Neural progenitor cell (in vitro differentiated cells): ENCODE results near the gene RPTOR. TPM values are rescaled to one million over a fixed set of nuclear protein-coding genes. Genes with fewer than 3 reads are reported as not detected.

Experiments
- DNase-seq: peaks from one replicate; pipeline ENCODE4 v3.0.0-alpha.2; 2016; ENCODE audit warnings: low spot score
- H2AFZ ChIP-seq: fragments of 200-600 bp; sonication (generic); replicated peaks from 2 replicates; pipeline ENCODE4 v1.6.1; 2016; ENCODE audit warnings: antibody characterized with exemption
- H3F3A ChIP-seq: fragments of 200-600 bp; sonication (generic); 2 replicates; pipeline ENCODE4 v1.6.1; 2016; ENCODE audit warnings: antibody characterized with exemption, low read depth
- H3K27ac ChIP-seq: fragments of 200-600 bp; sonication (generic); 2 replicates; pipeline ENCODE4 v1.5.1; 2016; ENCODE audit warnings: mild to moderate bottlenecking
- H3K27me3 ChIP-seq: fragments of 200-600 bp; sonication (generic); 2 replicates; pipeline ENCODE4 v1.6.1; 2016; ENCODE audit warnings: mild to moderate bottlenecking, moderate library complexity
- H3K36me3 ChIP-seq: fragments of 200-600 bp; sonication (generic); 2 replicates; pipeline ENCODE4 v1.5.1; 2016
- H3K4me1 ChIP-seq: fragments of 200-600 bp; sonication (generic); 2 replicates; pipeline ENCODE4 v1.6.1; 2016; ENCODE audit warnings: mixed run types
- H3K4me2 ChIP-seq: fragments of 200-600 bp; sonication (generic); 2 replicates; pipeline ENCODE4 v1.6.1; 2016
- H3K4me3 ChIP-seq: fragments of 200-600 bp; sonication (generic); 2 replicates; pipeline ENCODE4 v1.5.1; 2016
- H3K79me2 ChIP-seq: fragments of 200-600 bp; sonication (generic); 2 replicates; pipeline ENCODE4 v1.6.1; 2016; ENCODE audit warnings: low read depth
- H3K9ac ChIP-seq: fragments of 200-600 bp; sonication (generic); 2 replicates; pipeline ENCODE4 v1.6.1; 2016
- H3K9me3 ChIP-seq: fragments of 200-600 bp; sonication (generic); 2 replicates; pipeline ENCODE4 v1.5.1; 2016; ENCODE audit warnings: low read depth
- H4K20me1 ChIP-seq: fragments of 200-600 bp; sonication (generic); 2 replicates; pipeline ENCODE4 v1.6.1; 2016; ENCODE audit warnings: low read depth
- H3K27ac Mint-ChIP-seq: 3 replicates; pipeline ENCODE4 v1.8.0; 2021; ENCODE audit warnings: mixed read lengths
- H3K27me3 Mint-ChIP-seq: 2 replicates; pipeline ENCODE4 v1.8.0; 2022; ENCODE audit warnings: low read depth, mild to moderate bottlenecking, inconsistent platforms, moderate library complexity, mixed read lengths; ENCODE audit not compliant: insufficient read depth
- H3K36me3 Mint-ChIP-seq: 3 replicates; pipeline ENCODE4 v1.8.0; 2021; ENCODE audit warnings: mixed read lengths
- H3K4me1 Mint-ChIP-seq: 3 replicates; pipeline ENCODE4 v1.8.0; 2021; ENCODE audit warnings: mixed read lengths
- H3K4me3 Mint-ChIP-seq: 3 replicates; pipeline ENCODE4 v1.8.0; 2021; ENCODE audit warnings: mild to moderate bottlenecking, moderate library complexity, mixed read lengths
- H3K9me3 Mint-ChIP-seq: 3 replicates; pipeline ENCODE4 v1.8.0; 2020; ENCODE audit warnings: mixed read lengths
- CTCF ChIP-seq: fragments of 200-600 bp; sonication (generic); IDR thresholded peaks from 2 replicates; pipeline ENCODE4 v1.5.1; 2017; ENCODE audit warnings: antibody characterized with exemption, mild to moderate bottlenecking
- EZH2 ChIP-seq: fragments of 200-600 bp; sonication (generic); IDR thresholded peaks from 2 replicates; pipeline ENCODE4 v1.6.1; 2017; ENCODE audit warnings: antibody characterized with exemption, mild to moderate bottlenecking, moderate library complexity
- EZH2phosphoT487 ChIP-seq: fragments of 200-600 bp; sonication (generic); IDR thresholded peaks from 2 replicates; pipeline ENCODE4 v1.6.1; 2017; ENCODE audit warnings: antibody characterized with exemption
- total RNA-seq: library from RNA; depleted of rRNA; stranded (reverse); fragments of >200 nt; gene quantifications from 2 replicates; pipeline ENCODE4 v1.2.3, GENCODE V29; 2015; ENCODE audit warnings: low replicate concordance

The RPTOR gene
- total RNA-seq, 1 donor from 2014 or later = 7.4 TPM

DNA sequence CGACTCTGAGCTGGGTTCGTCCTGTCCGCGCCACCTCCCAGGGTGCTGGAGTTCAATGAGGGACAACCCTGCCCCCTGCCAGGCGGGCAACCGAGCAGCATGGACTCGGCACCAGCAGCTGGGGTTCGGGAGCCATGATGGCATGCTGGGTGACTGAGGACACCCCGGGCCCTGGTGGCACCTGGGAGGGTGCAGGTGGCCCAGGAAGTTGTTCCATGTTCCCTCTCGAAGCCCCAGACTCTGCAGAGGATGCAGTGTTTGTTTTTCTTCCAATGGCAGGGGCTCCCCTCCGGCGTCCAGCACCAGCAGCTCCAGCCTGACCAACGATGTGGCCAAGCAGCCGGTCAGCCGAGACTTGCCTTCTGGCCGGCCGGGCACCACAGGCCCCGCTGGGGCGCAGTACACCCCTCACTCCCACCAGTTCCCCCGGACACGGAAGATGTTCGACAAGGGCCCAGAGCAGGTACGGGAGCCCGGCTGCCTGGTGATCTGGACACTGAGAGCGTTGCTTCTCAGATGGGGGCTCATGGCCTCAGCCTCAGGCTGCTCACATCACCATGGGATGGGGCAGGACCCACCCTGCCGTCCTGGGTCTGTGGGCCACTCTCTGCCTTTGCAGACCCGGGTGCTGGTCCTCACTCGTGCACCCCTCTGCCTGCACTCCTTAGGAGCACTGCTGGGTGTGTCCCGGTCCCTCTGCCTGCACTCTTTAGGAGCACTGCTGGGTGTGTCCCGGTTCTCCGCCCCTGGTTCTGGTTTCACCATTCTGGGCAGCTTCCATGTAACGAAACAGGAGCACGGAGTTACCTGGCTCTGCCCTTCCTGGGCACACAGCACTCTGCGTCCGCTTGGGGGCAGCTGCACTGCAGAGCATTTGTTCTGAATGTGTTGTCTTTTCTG is 378.8 kb downstream of the RPTOR start:
- Histone ChIP-seq H3K9ac (no peak overlapping the region), H3K4me3 (no peak overlapping the region), H3K79me2 (no peaks in the 10 kb centered on the region), H2AFZ (no peak overlapping the region), H3K9me3 (no peaks in the 10 kb centered on the region), H4K20me1 (peaks cover 7% of the 10 kb centered on the region), H3K27ac (no peak overlapping the region), H3F3A (peaks cover 26% of the 10 kb centered on the region), H3K4me2 (no peak overlapping the region), H3K4me1 (peaks cover 20% of the 10 kb centered on the region), H3K27me3 (peaks cover 33% of the 10 kb centered on the region), H3K36me3 (no peaks in the 10 kb centered on the region)
- Mint-ChIP-seq H3K36me3 (peaks cover 2% of the 10 kb centered on the region), H3K27me3 (peaks cover 2% of the 10 kb centered on the region), H3K4me3 (no peak overlapping the region), H3K9me3 (no peaks in the 10 kb centered on the region), H3K27ac (no peak overlapping the region), H3K4me1 (peaks cover 36% of the 10 kb centered on the region)
- TF ChIP-seq EZH2 (no peak), CTCF (no peak), EZH2phosphoT487 (no peak)
- no peak for DNase-seq

GRCh38 chr17:80924111-80924806 is 379.6 kb downstream of the RPTOR start:
- H3K27ac ChIP-seq = no peak overlapping the region
- H2AFZ ChIP-seq = no peak overlapping the region
- H3K4me2 ChIP-seq = no peak overlapping the region
- TF ChIP-seq CTCF = no peak
- no peak for TF ChIP-seq EZH2phosphoT487
- TF ChIP-seq EZH2 = no peak
- H3K4me3 ChIP-seq = no peak overlapping the region
- peaks cover 20% of the 10 kb centered on the region for H3K4me1 ChIP-seq
- Mint-ChIP-seq H3K4me3 (no peak overlapping the region), H3K4me1 (peaks cover 40% of the 10 kb centered on the region), H3K9me3 (no peaks in the 10 kb centered on the region), H3K27me3 (peaks cover 2% of the 10 kb centered on the region), H3K27ac (no peak overlapping the region), H3K36me3 (peaks cover 5% of the 10 kb centered on the region)
- H3K9ac ChIP-seq = no peak overlapping the region
- no peaks in the 10 kb centered on the region for H3K79me2 ChIP-seq
- peaks cover 41% of the 10 kb centered on the region for H3K27me3 ChIP-seq
- no peak for DNase-seq
- H3K36me3 ChIP-seq = no peaks in the 10 kb centered on the region
- H3F3A ChIP-seq = peaks cover 28% of the 10 kb centered on the region
- H3K9me3 ChIP-seq = no peaks in the 10 kb centered on the region
- H4K20me1 ChIP-seq = peaks cover 7% of the 10 kb centered on the region

DNA sequence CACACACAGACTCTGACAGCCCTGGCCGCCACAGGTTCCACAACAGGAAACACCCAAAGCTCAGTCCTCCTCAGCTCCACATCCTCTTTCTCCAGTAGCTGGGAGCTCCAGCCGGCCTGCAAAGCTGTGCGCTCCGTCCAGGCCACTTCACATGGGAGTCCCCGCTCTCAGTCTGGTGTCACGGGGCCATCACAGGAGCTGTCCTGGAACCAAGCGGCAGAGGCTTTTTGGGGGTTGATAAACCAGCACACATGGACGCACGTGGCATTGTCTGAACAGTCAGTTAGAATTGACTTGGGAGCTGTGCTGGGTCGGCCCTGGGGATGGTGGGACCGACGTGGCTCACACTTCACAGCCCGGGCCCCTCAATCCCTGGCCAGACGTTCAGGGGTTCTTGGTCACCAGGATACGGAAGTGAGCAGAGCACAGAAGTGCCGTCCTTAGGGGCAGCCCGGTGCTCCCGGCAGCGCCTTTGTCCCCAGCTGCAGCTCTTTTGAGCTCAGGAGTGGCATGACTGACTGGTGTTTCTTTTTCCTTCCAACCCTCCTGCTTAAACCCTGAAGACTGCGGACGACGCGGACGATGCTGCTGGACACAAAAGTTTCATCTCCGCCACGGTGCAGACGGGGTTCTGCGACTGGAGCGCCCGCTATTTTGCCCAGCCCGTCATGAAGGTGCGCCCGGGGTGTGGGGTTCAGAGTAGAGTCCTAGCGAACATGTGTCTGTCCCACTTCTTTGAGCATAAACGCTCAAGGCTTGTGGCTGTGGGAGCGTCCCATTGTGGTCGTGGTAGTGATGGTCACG is 380.4 kb downstream of the RPTOR start:
- H3K9me3 ChIP-seq = no peaks in the 10 kb centered on the region
- TF ChIP-seq EZH2 (no peak), CTCF (no peak), EZH2phosphoT487 (no peak)
- H2AFZ ChIP-seq = no peak overlapping the region
- Mint-ChIP-seq H3K27ac (no peak overlapping the region), H3K4me3 (no peak overlapping the region), H3K9me3 (no peaks in the 10 kb centered on the region), H3K36me3 (peaks cover 9% of the 10 kb centered on the region), H3K4me1 (peaks cover 37% of the 10 kb centered on the region), H3K27me3 (peaks cover 6% of the 10 kb centered on the region)
- H3K27me3 ChIP-seq = peaks cover 48% of the 10 kb centered on the region
- H3K79me2 ChIP-seq = no peaks in the 10 kb centered on the region
- H4K20me1 ChIP-seq = peaks cover 7% of the 10 kb centered on the region
- peaks cover 28% of the 10 kb centered on the region for H3F3A ChIP-seq
- H3K9ac ChIP-seq = no peak overlapping the region
- peaks cover 20% of the 10 kb centered on the region for H3K4me1 ChIP-seq
- no peak overlapping the region for H3K4me3 ChIP-seq
- no peak for DNase-seq
- no peak overlapping the region for H3K4me2 ChIP-seq
- H3K36me3 ChIP-seq = no peaks in the 10 kb centered on the region
- H3K27ac ChIP-seq = no peak overlapping the region
